Measurements from ENCODE around the gene ABCC8. TPM values are rescaled to one million over a fixed set of nuclear protein-coding genes. Genes with fewer than 3 reads are reported as not detected.

Gene ABCC8
- total RNA-seq, 4 donors from 2014 or later, result 0.40 to 4.0 (median 3.5) TPM

DNA sequence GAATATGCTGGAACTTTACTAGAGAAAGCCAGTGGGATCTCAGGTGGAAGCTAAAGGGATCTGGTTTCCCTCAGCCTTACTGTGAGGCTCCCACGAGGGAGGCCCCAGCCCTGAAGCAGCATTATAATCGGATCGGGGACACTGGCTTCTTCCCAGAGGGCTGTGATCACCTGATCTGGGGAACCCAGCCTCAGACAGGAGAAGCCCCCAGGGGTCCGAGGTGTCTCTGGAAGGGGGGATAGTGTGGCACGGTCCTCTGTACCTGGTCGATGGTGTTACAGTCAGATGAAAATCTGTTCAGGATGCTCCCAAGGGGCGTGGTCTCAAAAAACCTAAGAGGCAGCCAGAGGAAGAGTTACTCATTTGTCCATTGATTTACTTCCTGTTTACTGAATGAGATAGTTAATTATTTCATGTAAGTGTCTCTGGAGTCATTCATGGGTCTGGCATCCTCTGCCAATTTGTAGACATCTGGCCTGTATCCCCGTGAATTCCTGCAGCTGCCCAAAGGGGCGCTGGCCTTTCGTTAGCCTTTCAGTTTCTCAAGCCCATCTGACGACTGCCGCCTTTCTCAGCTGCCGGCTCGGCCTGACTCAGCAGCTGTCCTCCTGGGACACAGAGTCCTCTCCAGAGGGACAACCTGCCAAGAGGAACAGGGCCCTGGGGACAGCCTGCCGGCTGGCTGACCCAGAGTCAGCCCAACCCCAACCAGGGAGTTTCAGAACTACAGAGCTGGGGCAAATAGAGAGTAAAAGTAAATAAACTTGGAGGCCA is 71.2 kb downstream of the ABCC8 start:
- intact Hi-C loops (cut with DNase I; ENCODE audit: low total_unique reads) (loop anchor here (1.0 kb wide), 1 partner anchor 30 kb away; no protein-coding TSS in a partner anchor), in situ Hi-C loops (cut with MboI; ENCODE audit: low pct_ligation_motif_present in 1 of 4, low pct_unique_long_range_greater_than_20kb in 1 of 4, low sequenced_read_pairs in 3 of 4) (no loop called here)
- TF ChIP-seq POLR2AphosphoS5 (IDR thresholded peaks at IDR 0.05), result peak in 2 of 3 donors; percentile 39 to 62
- TF ChIP-seq, protein P1, sequence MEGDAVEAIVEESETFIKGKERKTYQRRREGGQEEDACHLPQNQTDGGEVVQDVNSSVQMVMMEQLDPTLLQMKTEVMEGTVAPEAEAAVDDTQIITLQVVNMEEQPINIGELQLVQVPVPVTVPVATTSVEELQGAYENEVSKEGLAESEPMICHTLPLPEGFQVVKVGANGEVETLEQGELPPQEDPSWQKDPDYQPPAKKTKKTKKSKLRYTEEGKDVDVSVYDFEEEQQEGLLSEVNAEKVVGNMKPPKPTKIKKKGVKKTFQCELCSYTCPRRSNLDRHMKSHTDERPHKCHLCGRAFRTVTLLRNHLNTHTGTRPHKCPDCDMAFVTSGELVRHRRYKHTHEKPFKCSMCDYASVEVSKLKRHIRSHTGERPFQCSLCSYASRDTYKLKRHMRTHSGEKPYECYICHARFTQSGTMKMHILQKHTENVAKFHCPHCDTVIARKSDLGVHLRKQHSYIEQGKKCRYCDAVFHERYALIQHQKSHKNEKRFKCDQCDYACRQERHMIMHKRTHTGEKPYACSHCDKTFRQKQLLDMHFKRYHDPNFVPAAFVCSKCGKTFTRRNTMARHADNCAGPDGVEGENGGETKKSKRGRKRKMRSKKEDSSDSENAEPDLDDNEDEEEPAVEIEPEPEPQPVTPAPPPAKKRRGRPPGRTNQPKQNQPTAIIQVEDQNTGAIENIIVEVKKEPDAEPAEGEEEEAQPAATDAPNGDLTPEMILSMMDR (IDR thresholded peaks at IDR 0.05), result peak in 1 of 5 experiments; percentile 23
- no peak for TF ChIP-seq EP300 (IDR thresholded peaks at IDR 0.05; ENCODE audit: low read depth)
- TF ChIP-seq POLR2A (IDR thresholded peaks at IDR 0.05), result no peak
- no peaks in the 10 kb centered on the region for H3K9me3 ChIP-seq
- H3K4me3 ChIP-seq, result no peak overlapping the region
- WGBS, 2 donors (ENCODE audit: low coverage in 1 of 2), result 50 to 86% methylated on average over 4 to 14 of the region's 15 CpGs
- peak overlapping the region; percentile 9 to 56 (median 52) for H3K27ac ChIP-seq
- H3K36me3 ChIP-seq, result no peaks in the 10 kb centered on the region
- no peaks in the 10 kb centered on the region for H3K27me3 ChIP-seq
- DNase-seq, result peak; percentile 68
- peaks cover 0 to 15% (median 6%) of the 10 kb centered on the region in 4 donors for H3K4me1 ChIP-seq

DNA sequence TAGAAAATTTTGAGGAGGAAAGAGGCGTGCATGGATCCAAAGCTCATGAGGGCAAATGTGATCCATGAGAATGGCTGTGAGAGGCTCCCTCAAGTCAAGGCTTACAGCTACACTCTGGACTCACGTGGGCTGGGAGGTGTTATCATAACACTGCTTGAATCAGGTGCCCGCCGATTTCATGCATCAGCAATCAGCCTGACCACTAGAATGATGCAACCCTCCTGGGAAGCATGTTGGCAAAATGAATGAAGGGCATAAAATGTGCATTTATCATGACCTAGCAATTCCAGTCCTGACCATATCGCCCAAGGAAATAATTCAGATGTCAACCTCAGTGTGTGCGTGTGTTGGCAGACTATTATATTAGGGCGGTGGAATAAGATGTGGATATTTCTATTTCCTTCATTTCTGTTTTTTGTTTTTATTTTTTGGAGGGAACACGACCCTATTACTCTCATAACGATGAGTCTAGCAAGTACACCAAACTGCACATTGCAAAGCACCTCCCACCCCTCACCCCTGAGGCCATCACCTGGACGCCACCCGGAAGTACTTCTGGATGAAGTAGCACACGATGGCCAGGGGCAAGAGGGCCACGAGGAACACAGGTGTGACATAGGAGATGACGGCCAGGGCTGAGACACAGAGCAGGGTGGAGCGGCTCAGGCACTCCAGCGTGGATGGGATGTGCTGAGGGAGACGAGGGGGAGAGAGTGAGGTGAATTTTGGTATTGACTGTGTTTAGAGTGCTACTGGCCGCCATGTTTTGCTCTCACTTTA is 72.5 kb downstream of the ABCC8 start:
- Histone ChIP-seq H3K4me3 (no peak overlapping the region), H3K36me3 (no peaks in the 10 kb centered on the region), H3K27ac (no peak overlapping the region), H3K27me3 (no peaks in the 10 kb centered on the region), H3K9me3 (no peaks in the 10 kb centered on the region), H3K4me1 (peaks cover 0 to 15% (median 6%) of the 10 kb centered on the region in 4 donors)
- 77 to 87% methylated on average over 8 to 18 of the region's 18 CpGs for WGBS, 2 donors (ENCODE audit: low coverage in 1 of 2)
- TF ChIP-seq POLR2AphosphoS5 (IDR thresholded peaks at IDR 0.05), result no peak
- TF ChIP-seq POLR2A (IDR thresholded peaks at IDR 0.05), result no peak
- TF ChIP-seq, protein P1 (IDR thresholded peaks at IDR 0.05), result no peak
- TF ChIP-seq EP300 (IDR thresholded peaks at IDR 0.05; ENCODE audit: low read depth), result no peak
- in situ Hi-C loops (cut with MboI; ENCODE audit: low pct_ligation_motif_present in 1 of 4, low pct_unique_long_range_greater_than_20kb in 1 of 4, low sequenced_read_pairs in 3 of 4), result no loop called here
- DNase-seq, result no peak
- intact Hi-C loops (cut with DNase I; ENCODE audit: low total_unique reads), result no loop called here

DNA sequence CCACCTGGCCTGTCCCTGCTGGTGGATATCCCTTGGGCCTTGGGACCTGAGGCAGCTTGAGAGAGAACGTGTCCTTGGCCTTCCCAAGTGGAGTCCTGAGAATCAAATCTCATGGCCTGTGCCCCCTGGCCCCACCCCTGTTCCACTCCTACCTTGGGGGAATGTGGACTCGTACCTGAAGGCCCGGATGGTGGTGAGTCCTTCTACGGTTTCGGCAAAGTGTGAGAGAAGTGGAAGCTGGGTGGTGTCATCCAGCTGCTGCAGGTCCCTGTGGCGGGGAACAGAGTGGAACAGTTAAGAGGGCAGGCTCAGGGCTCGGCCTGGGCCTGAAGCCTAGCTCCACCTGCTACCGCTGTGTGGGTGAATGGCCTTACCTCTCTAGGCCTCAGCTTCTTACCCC is 74.2 kb downstream of the ABCC8 start:
- in situ Hi-C loops (cut with MboI; ENCODE audit: low pct_ligation_motif_present in 1 of 4, low pct_unique_long_range_greater_than_20kb in 1 of 4, low sequenced_read_pairs in 3 of 4), result no loop called here
- no peaks in the 10 kb centered on the region for H3K9me3 ChIP-seq
- DNase-seq, result no peak
- H3K4me1 ChIP-seq, result peaks cover 0 to 15% (median 6%) of the 10 kb centered on the region in 4 donors
- no peaks in the 10 kb centered on the region for H3K36me3 ChIP-seq
- intact Hi-C loops (cut with DNase I; ENCODE audit: low total_unique reads), result no loop called here
- no peak overlapping the region for H3K4me3 ChIP-seq
- no peaks in the 10 kb centered on the region for H3K27me3 ChIP-seq
- H3K27ac ChIP-seq, result no peak overlapping the region
- TF ChIP-seq POLR2A (IDR thresholded peaks at IDR 0.05) (no peak), EP300 (IDR thresholded peaks at IDR 0.05; ENCODE audit: low read depth) (no peak), POLR2AphosphoS5 (IDR thresholded peaks at IDR 0.05) (no peak)
- TF ChIP-seq, protein P1 (IDR thresholded peaks at IDR 0.05), result no peak
- WGBS, 2 donors (ENCODE audit: low coverage in 1 of 2), result 92% methylated on average over 8 of the region's 8 CpGs; no CpG with 5 or more reads in 1 of the 2 donors

DNA sequence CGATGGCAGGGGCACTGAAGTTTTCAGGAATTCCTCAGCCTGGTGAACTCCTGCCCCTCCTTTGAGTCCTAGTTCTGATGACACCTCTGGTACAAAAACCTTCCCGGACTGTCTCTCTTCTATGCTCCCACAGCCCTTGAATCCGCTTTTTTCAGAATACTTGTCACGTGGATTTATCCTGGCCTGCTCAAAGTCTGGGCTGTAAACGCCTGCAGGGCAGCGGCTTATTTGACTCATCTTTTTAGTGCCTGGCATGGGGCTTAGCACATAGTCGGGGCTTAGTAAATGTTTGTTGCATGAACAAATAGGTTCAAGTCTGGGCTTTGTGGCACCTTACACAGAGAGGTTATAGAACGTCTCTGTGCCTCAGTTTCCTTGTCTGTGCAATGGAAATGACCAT is 74.8 kb downstream of the ABCC8 start:
- no peak for DNase-seq
- H3K27ac ChIP-seq, result no peak overlapping the region
- TF ChIP-seq EP300 (IDR thresholded peaks at IDR 0.05; ENCODE audit: low read depth) (no peak), POLR2AphosphoS5 (IDR thresholded peaks at IDR 0.05) (no peak)
- TF ChIP-seq, protein P1 (IDR thresholded peaks at IDR 0.05), result no peak
- intact Hi-C loops (cut with DNase I; ENCODE audit: low total_unique reads), result no loop called here
- WGBS, 2 donors (ENCODE audit: low coverage in 1 of 2), result 81 to 84% methylated on average over 3 to 8 of the region's 8 CpGs
- H3K9me3 ChIP-seq, result no peaks in the 10 kb centered on the region
- no peaks in the 10 kb centered on the region for H3K27me3 ChIP-seq
- in situ Hi-C loops (cut with MboI; ENCODE audit: low pct_ligation_motif_present in 1 of 4, low pct_unique_long_range_greater_than_20kb in 1 of 4, low sequenced_read_pairs in 3 of 4), result no loop called here
- no peaks in the 10 kb centered on the region for H3K36me3 ChIP-seq
- peaks cover 0 to 15% (median 6%) of the 10 kb centered on the region in 4 donors for H3K4me1 ChIP-seq
- no peak overlapping the region for H3K4me3 ChIP-seq

All from transverse colon (tissue), 4 donors.